HG03469 (cell line): ENCODE results near the gene OR4D2.

Experiments used
- ATAC-seq: cut with Tn5 transposase; IDR thresholded peaks from one replicate; pipeline ENCODE4 v1.9.1; 2021; ENCODE audit warnings: mild to moderate bottlenecking, moderate library complexity, moderate number of reproducible peaks; ENCODE audit not compliant: unreplicated experiment

Gene OR4D2

GRCh38 chr17:58172369-58173071 is 5.7 kb downstream of the OR4D2 start:
- no peak for ATAC-seq

GRCh38 chr17:58174871-58175270 is 8.1 kb downstream of the OR4D2 start:
- ATAC-seq = no peak

GRCh38 chr17:58176200-58176599 is 9.4 kb downstream of the OR4D2 start:
- ATAC-seq = no peak

- ATAC-seq = no peak
Observed at GRCh38 chr17:58181796-58182195, 15.0 kb downstream of the OR4D2 start.

GRCh38 chr17:58183514-58183913 is 16.7 kb downstream of the OR4D2 start:
- no peak for ATAC-seq

GRCh38 chr17:58184308-58184985 is 17.7 kb downstream of the OR4D2 start:
- ATAC-seq = no peak

GRCh38 chr17:58184986-58185761 is 18.4 kb downstream of the OR4D2 start:
- ATAC-seq = no peak

- no peak for ATAC-seq
Observed at GRCh38 chr17:58186591-58186990, 19.8 kb downstream of the OR4D2 start.

GRCh38 chr17:58187063-58187462 is 20.3 kb downstream of the OR4D2 start:
- no peak for ATAC-seq

- no peak for ATAC-seq
Observed at GRCh38 chr17:58187675-58188074, 20.9 kb downstream of the OR4D2 start.

- ATAC-seq = no peak
Observed at GRCh38 chr17:58189436-58190146, 22.8 kb downstream of the OR4D2 start.

GRCh38 chr17:58191241-58191896 is 24.6 kb downstream of the OR4D2 start:
- no peak for ATAC-seq

GRCh38 chr17:58192612-58193011 is 25.8 kb downstream of the OR4D2 start, which contains the start of gene EPX:
TSS of gene EPX (plus strand) at chr17:58192726. CDS start at chr17:58192847, 121 bp downstream.
- no peak for ATAC-seq

- no peak for ATAC-seq
Observed at GRCh38 chr17:58193641-58194255, 27.0 kb downstream of the OR4D2 start.

GRCh38 chr17:58195518-58196123 is 28.8 kb downstream of the OR4D2 start:
- no peak for ATAC-seq

GRCh38 chr17:58196610-58197009 is 29.8 kb downstream of the OR4D2 start:
- no peak for ATAC-seq

- ATAC-seq = no peak
Observed at GRCh38 chr17:58200024-58200633, 33.3 kb downstream of the OR4D2 start.

GRCh38 chr17:58202859-58203258 is 36.1 kb downstream of the OR4D2 start:
- no peak for ATAC-seq

- ATAC-seq = no peak
Observed at GRCh38 chr17:58204796-58205195, 38.0 kb downstream of the OR4D2 start.
